Breast epithelium (tissue), 3 donors: ENCODE results near the gene SUFU.

Experiments used
- POLR2A ChIP-seq: fragments of 450-650 bp; IDR thresholded peaks from one replicate; pipeline ENCODE4 v1.6.1; 2016; ENCODE audit warnings: antibody characterized with exemption, mild to moderate bottlenecking, moderate library complexity
- POLR2AphosphoS5 ChIP-seq, 3 donors: sonication (generic); formaldehyde crosslinking; IDR thresholded peaks; one replicate each; pipeline ENCODE4 v1.6.1; 2017; ENCODE audit warnings: antibody characterized with exemption in 3 of 3
- TF ChIP-seq, protein P1 (sequence below), 3 donors: fragments of 450-650 bp; IDR thresholded peaks; one replicate each; pipeline ENCODE4 v1.5.1; 2016 to 2017; ENCODE audit warnings: antibody characterized with exemption in 3 of 3, mild to moderate bottlenecking in 3 of 3, moderate library complexity in 3 of 3

DNA sequence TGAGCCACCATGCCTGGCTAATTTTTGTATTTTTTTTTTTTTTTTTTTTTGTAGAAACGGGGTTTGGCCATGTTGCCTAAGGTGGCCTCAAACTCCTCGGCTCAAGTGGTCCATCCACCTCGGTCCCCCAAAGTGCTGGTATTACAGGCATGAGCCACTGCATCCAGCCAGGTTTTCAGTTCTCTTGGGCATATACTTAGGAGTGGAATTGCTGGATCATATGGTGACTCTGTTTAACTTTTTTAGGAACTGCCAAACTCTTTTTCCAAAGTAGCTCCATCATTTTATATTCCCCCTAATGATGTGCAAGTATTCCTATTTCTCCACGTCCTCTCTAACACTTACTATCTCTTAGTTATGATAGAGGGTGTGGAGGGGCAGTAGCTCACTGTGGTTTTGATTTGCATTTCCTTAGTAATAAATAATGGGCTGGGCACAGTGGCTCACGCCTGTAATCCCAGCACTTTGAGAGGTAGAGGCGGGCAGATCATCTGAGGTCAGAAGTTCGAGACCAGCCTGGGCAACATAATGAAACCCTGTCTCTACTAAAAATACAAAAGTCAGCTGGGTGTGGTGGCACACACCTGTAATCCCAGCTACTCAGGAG, 41.6 kb downstream of the SUFU start:
- TF ChIP-seq, protein P1, sequence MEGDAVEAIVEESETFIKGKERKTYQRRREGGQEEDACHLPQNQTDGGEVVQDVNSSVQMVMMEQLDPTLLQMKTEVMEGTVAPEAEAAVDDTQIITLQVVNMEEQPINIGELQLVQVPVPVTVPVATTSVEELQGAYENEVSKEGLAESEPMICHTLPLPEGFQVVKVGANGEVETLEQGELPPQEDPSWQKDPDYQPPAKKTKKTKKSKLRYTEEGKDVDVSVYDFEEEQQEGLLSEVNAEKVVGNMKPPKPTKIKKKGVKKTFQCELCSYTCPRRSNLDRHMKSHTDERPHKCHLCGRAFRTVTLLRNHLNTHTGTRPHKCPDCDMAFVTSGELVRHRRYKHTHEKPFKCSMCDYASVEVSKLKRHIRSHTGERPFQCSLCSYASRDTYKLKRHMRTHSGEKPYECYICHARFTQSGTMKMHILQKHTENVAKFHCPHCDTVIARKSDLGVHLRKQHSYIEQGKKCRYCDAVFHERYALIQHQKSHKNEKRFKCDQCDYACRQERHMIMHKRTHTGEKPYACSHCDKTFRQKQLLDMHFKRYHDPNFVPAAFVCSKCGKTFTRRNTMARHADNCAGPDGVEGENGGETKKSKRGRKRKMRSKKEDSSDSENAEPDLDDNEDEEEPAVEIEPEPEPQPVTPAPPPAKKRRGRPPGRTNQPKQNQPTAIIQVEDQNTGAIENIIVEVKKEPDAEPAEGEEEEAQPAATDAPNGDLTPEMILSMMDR (IDR thresholded peaks at IDR 0.05): no peak
- no peak for TF ChIP-seq POLR2A
- no peak for TF ChIP-seq POLR2AphosphoS5 (IDR thresholded peaks at IDR 0.05)
